ENCODE data around the gene LRRIQ3.
"Not testable (repeated sequence)": the region's sequence is repeated elsewhere in the genome, so short reads cannot be mapped to it uniquely, and the experiment has no call there.

DNA sequence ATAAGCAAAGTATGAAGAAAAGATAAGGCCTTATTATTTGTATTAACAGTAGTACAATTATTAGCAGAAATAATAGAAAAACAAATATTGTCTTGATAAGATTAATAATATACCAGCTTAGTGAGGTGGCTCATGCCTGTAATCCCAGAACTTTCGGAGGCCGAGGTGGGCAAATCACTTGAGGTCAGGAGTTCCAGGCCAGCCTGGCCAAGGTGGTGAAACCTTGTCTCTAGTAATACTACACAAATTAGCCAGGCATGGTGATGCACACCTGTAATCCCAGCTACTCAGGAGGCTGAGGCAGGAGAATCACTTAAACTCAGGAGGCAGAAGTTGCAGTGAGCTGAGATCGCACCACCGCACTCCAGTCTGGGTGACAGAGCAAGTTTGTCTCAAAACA, 80.6 kb downstream of the LRRIQ3 start:
- TF ChIP-seq, protein P1, sequence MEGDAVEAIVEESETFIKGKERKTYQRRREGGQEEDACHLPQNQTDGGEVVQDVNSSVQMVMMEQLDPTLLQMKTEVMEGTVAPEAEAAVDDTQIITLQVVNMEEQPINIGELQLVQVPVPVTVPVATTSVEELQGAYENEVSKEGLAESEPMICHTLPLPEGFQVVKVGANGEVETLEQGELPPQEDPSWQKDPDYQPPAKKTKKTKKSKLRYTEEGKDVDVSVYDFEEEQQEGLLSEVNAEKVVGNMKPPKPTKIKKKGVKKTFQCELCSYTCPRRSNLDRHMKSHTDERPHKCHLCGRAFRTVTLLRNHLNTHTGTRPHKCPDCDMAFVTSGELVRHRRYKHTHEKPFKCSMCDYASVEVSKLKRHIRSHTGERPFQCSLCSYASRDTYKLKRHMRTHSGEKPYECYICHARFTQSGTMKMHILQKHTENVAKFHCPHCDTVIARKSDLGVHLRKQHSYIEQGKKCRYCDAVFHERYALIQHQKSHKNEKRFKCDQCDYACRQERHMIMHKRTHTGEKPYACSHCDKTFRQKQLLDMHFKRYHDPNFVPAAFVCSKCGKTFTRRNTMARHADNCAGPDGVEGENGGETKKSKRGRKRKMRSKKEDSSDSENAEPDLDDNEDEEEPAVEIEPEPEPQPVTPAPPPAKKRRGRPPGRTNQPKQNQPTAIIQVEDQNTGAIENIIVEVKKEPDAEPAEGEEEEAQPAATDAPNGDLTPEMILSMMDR (IDR thresholded peaks at IDR 0.05), result not testable (repeated sequence)
- TF ChIP-seq POLR2A (IDR thresholded peaks at IDR 0.05), result not testable (repeated sequence)
